Measurements from ENCODE around the gene LANCL3.

Gene LANCL3

DNA sequence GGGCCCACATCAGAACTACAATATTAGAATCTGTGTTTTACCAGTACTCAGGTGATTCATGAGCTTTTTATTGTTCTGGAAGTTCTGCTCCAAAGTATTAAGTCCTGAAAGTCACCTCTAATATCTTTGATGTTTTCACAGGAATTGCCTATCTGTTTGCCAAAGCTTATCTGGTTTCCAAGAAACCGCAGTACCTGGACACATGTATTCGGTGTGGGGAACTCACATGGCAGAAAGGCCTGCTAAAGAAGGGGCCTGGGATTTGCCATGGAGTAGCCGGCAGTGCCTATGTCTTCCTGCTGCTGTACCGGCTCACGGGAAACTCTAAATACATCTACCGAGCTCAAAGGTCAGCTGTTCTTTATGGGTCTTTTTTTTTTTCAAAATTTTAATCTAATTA is 95.7 kb downstream of the LANCL3 start:
- TF ChIP-seq, protein P1, sequence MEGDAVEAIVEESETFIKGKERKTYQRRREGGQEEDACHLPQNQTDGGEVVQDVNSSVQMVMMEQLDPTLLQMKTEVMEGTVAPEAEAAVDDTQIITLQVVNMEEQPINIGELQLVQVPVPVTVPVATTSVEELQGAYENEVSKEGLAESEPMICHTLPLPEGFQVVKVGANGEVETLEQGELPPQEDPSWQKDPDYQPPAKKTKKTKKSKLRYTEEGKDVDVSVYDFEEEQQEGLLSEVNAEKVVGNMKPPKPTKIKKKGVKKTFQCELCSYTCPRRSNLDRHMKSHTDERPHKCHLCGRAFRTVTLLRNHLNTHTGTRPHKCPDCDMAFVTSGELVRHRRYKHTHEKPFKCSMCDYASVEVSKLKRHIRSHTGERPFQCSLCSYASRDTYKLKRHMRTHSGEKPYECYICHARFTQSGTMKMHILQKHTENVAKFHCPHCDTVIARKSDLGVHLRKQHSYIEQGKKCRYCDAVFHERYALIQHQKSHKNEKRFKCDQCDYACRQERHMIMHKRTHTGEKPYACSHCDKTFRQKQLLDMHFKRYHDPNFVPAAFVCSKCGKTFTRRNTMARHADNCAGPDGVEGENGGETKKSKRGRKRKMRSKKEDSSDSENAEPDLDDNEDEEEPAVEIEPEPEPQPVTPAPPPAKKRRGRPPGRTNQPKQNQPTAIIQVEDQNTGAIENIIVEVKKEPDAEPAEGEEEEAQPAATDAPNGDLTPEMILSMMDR (IDR thresholded peaks at IDR 0.05; ENCODE audit: poor library complexity, severe bottlenecking), result no peak
- Histone ChIP-seq H3K4me1 (ENCODE audit: insufficient read depth, poor library complexity, severe bottlenecking) (no peaks in the 10 kb centered on the region), H3K9me3 (ENCODE audit: severe bottlenecking) (no peaks in the 10 kb centered on the region), H3K27ac (ENCODE audit: poor library complexity, severe bottlenecking) (no peak overlapping the region), H3K27me3 (ENCODE audit: insufficient read depth, poor library complexity, severe bottlenecking) (no peaks in the 10 kb centered on the region), H3K36me3 (ENCODE audit: low read depth) (no peaks in the 10 kb centered on the region), H3K4me3 (ENCODE audit: severe bottlenecking) (no peak overlapping the region)
- ATAC-seq (ENCODE audit: low read depth), result no peak
- DNase-seq (ENCODE audit: low spot score), result no peak

GRCh38 chrX:37672563-37672962 is 101.1 kb downstream of the LANCL3 start:
- no peak for ATAC-seq (ENCODE audit: low read depth)
- no peak for DNase-seq (ENCODE audit: low spot score)
- H3K4me1 ChIP-seq (ENCODE audit: insufficient read depth, poor library complexity, severe bottlenecking), result no peaks in the 10 kb centered on the region
- TF ChIP-seq, protein P1 (IDR thresholded peaks at IDR 0.05; ENCODE audit: poor library complexity, severe bottlenecking), result no peak
- H3K36me3 ChIP-seq (ENCODE audit: low read depth), result no peaks in the 10 kb centered on the region
- H3K4me3 ChIP-seq (ENCODE audit: severe bottlenecking), result no peak overlapping the region
- H3K9me3 ChIP-seq (ENCODE audit: severe bottlenecking), result no peaks in the 10 kb centered on the region
- H3K27me3 ChIP-seq (ENCODE audit: insufficient read depth, poor library complexity, severe bottlenecking), result no peaks in the 10 kb centered on the region
- no peak overlapping the region for H3K27ac ChIP-seq (ENCODE audit: poor library complexity, severe bottlenecking)

- Histone ChIP-seq H3K4me1 (ENCODE audit: insufficient read depth, poor library complexity, severe bottlenecking) (no peaks in the 10 kb centered on the region), H3K4me3 (ENCODE audit: severe bottlenecking) (no peak overlapping the region), H3K27me3 (ENCODE audit: insufficient read depth, poor library complexity, severe bottlenecking) (no peaks in the 10 kb centered on the region), H3K27ac (ENCODE audit: poor library complexity, severe bottlenecking) (no peak overlapping the region), H3K36me3 (ENCODE audit: low read depth) (no peaks in the 10 kb centered on the region), H3K9me3 (ENCODE audit: severe bottlenecking) (no peaks in the 10 kb centered on the region)
- TF ChIP-seq, protein P1 (IDR thresholded peaks at IDR 0.05; ENCODE audit: poor library complexity, severe bottlenecking), result no peak
- ATAC-seq (ENCODE audit: low read depth) (no peak), DNase-seq (ENCODE audit: low spot score) (no peak)
Observed at GRCh38 chrX:37676811-37677210, 105.3 kb downstream of the LANCL3 start.

GRCh38 chrX:37677243-37677642 is 105.8 kb downstream of the LANCL3 start:
- DNase-seq (ENCODE audit: low spot score), result no peak
- H3K4me3 ChIP-seq (ENCODE audit: severe bottlenecking), result no peak overlapping the region
- no peaks in the 10 kb centered on the region for H3K36me3 ChIP-seq (ENCODE audit: low read depth)
- no peak overlapping the region for H3K27ac ChIP-seq (ENCODE audit: poor library complexity, severe bottlenecking)
- ATAC-seq (ENCODE audit: low read depth), result no peak
- TF ChIP-seq, protein P1 (IDR thresholded peaks at IDR 0.05; ENCODE audit: poor library complexity, severe bottlenecking), result no peak
- H3K27me3 ChIP-seq (ENCODE audit: insufficient read depth, poor library complexity, severe bottlenecking), result no peaks in the 10 kb centered on the region
- H3K4me1 ChIP-seq (ENCODE audit: insufficient read depth, poor library complexity, severe bottlenecking), result no peaks in the 10 kb centered on the region
- H3K9me3 ChIP-seq (ENCODE audit: severe bottlenecking), result no peaks in the 10 kb centered on the region

GRCh38 chrX:37677765-37678164 is 106.3 kb downstream of the LANCL3 start:
- Histone ChIP-seq H3K4me1 (ENCODE audit: insufficient read depth, poor library complexity, severe bottlenecking) (no peaks in the 10 kb centered on the region), H3K27ac (ENCODE audit: poor library complexity, severe bottlenecking) (no peak overlapping the region), H3K4me3 (ENCODE audit: severe bottlenecking) (no peak overlapping the region), H3K36me3 (ENCODE audit: low read depth) (no peaks in the 10 kb centered on the region), H3K9me3 (ENCODE audit: severe bottlenecking) (no peaks in the 10 kb centered on the region), H3K27me3 (ENCODE audit: insufficient read depth, poor library complexity, severe bottlenecking) (no peaks in the 10 kb centered on the region)
- no peak for DNase-seq (ENCODE audit: low spot score)
- no peak for ATAC-seq (ENCODE audit: low read depth)
- TF ChIP-seq, protein P1 (IDR thresholded peaks at IDR 0.05; ENCODE audit: poor library complexity, severe bottlenecking), result no peak
